Measurements from ENCODE around the gene MRS2.

DNA sequence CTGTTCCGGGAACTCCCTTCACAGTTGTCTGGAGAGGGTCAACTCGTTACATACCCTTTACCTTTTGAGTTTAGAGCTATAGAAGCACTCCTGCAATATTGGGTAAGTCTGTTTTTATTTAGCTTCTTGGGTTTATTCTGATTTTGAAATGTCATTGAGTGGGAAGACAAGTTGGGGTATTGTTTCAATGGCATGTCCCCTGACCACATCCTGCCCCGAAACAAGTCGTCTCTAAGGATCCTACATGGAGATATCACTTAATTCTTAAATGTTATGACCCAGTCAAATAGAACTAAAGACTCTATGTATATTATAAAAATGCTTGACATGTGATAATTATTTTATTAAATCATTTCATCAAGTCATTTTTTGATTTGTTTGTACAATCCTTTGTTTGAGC lies 9.6 kb downstream of the MRS2 start:
- TF ChIP-seq, protein P1, sequence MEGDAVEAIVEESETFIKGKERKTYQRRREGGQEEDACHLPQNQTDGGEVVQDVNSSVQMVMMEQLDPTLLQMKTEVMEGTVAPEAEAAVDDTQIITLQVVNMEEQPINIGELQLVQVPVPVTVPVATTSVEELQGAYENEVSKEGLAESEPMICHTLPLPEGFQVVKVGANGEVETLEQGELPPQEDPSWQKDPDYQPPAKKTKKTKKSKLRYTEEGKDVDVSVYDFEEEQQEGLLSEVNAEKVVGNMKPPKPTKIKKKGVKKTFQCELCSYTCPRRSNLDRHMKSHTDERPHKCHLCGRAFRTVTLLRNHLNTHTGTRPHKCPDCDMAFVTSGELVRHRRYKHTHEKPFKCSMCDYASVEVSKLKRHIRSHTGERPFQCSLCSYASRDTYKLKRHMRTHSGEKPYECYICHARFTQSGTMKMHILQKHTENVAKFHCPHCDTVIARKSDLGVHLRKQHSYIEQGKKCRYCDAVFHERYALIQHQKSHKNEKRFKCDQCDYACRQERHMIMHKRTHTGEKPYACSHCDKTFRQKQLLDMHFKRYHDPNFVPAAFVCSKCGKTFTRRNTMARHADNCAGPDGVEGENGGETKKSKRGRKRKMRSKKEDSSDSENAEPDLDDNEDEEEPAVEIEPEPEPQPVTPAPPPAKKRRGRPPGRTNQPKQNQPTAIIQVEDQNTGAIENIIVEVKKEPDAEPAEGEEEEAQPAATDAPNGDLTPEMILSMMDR (IDR thresholded peaks at IDR 0.05), result no peak
- TF ChIP-seq POLR2AphosphoS5 (IDR thresholded peaks at IDR 0.05), result no peak

Data from breast epithelium (tissue), 3 donors.